ENCODE measurements around the gene SGPL1.
A peak's percentile ranks its signal among the peaks of the same experiment; 100 is the strongest.

Gene SGPL1

GRCh38 chr10:70809011-70809611 is 6.6 kb upstream of the SGPL1 start:
- in situ Hi-C loops (cut with HindIII; ENCODE audit: low pct_unique_long_range_greater_than_20kb, low sequenced_read_pairs), result no loop called here
- TF ChIP-seq JUND (IDR thresholded peaks at IDR 0.05; ENCODE audit: low read depth), result no peak
- no peak for DNase-seq (ENCODE audit: low read depth in 1 of 2, low spot score in 1 of 2)

- DNase-seq (ENCODE audit: low read depth in 1 of 2, low spot score in 1 of 2), result no peak
- in situ Hi-C loops (cut with HindIII; ENCODE audit: low pct_unique_long_range_greater_than_20kb, low sequenced_read_pairs), result no loop called here
- TF ChIP-seq JUND (IDR thresholded peaks at IDR 0.05; ENCODE audit: low read depth), result no peak
Measured at GRCh38 chr10:70809726-70810125, 6.0 kb upstream of the SGPL1 start.

- no peak for TF ChIP-seq JUND (IDR thresholded peaks at IDR 0.05; ENCODE audit: low read depth)
- in situ Hi-C loops (cut with HindIII; ENCODE audit: low pct_unique_long_range_greater_than_20kb, low sequenced_read_pairs), result no loop called here
- DNase-seq (ENCODE audit: low read depth in 1 of 2, low spot score in 1 of 2), result no peak
Measured at GRCh38 chr10:70810967-70811366, 4.8 kb upstream of the SGPL1 start.

GRCh38 chr10:70811881-70812280 is 3.9 kb upstream of the SGPL1 start:
- DNase-seq (ENCODE audit: low read depth in 1 of 2, low spot score in 1 of 2), result no peak
- in situ Hi-C loops (cut with HindIII; ENCODE audit: low pct_unique_long_range_greater_than_20kb, low sequenced_read_pairs), result no loop called here
- no peak for TF ChIP-seq JUND (IDR thresholded peaks at IDR 0.05; ENCODE audit: low read depth)

- no peak for TF ChIP-seq JUND (IDR thresholded peaks at IDR 0.05; ENCODE audit: low read depth)
- in situ Hi-C loops (cut with HindIII; ENCODE audit: low pct_unique_long_range_greater_than_20kb, low sequenced_read_pairs), result no loop called here
- no peak for DNase-seq (ENCODE audit: low read depth in 1 of 2, low spot score in 1 of 2)
Measured at GRCh38 chr10:70812814-70813213, 2.9 kb upstream of the SGPL1 start.

- TF ChIP-seq JUND (IDR thresholded peaks at IDR 0.05; ENCODE audit: low read depth), result no peak
- in situ Hi-C loops (cut with HindIII; ENCODE audit: low pct_unique_long_range_greater_than_20kb, low sequenced_read_pairs), result no loop called here
- DNase-seq (ENCODE audit: low read depth in 1 of 2, low spot score in 1 of 2), result no peak
Measured at GRCh38 chr10:70814126-70814525, 1.6 kb upstream of the SGPL1 start.

- TF ChIP-seq JUND (IDR thresholded peaks at IDR 0.05; ENCODE audit: low read depth), result no peak
- DNase-seq (ENCODE audit: low read depth in 1 of 2, low spot score in 1 of 2), result peak; percentile 70 to 92
- in situ Hi-C loops (cut with HindIII; ENCODE audit: low pct_unique_long_range_greater_than_20kb, low sequenced_read_pairs), result no loop called here
Measured at GRCh38 chr10:70816220-70816894, 609 bp downstream of the SGPL1 start.

- TF ChIP-seq JUND (IDR thresholded peaks at IDR 0.05; ENCODE audit: low read depth), result no peak
- in situ Hi-C loops (cut with HindIII; ENCODE audit: low pct_unique_long_range_greater_than_20kb, low sequenced_read_pairs), result no loop called here
- DNase-seq (ENCODE audit: low read depth in 1 of 2, low spot score in 1 of 2), result peak in 1 of 2 experiments; percentile 25
Measured at GRCh38 chr10:70820976-70821750, 5.4 kb downstream of the SGPL1 start.

- in situ Hi-C loops (cut with HindIII; ENCODE audit: low pct_unique_long_range_greater_than_20kb, low sequenced_read_pairs), result no loop called here
- DNase-seq (ENCODE audit: low read depth in 1 of 2, low spot score in 1 of 2), result no peak
- TF ChIP-seq JUND (IDR thresholded peaks at IDR 0.05; ENCODE audit: low read depth), result no peak
Measured at GRCh38 chr10:70822076-70822820, 6.5 kb downstream of the SGPL1 start.

- no peak for DNase-seq (ENCODE audit: low read depth in 1 of 2, low spot score in 1 of 2)
Measured at GRCh38 chr10:70827086-70827757, 11.5 kb downstream of the SGPL1 start.

GRCh38 chr10:70828923-70829322 is 13.2 kb downstream of the SGPL1 start:
- no peak for TF ChIP-seq JUND (IDR thresholded peaks at IDR 0.05; ENCODE audit: low read depth)
- in situ Hi-C loops (cut with HindIII; ENCODE audit: low pct_unique_long_range_greater_than_20kb, low sequenced_read_pairs), result no loop called here
- DNase-seq (ENCODE audit: low read depth in 1 of 2, low spot score in 1 of 2), result peak in 1 of 2 experiments; percentile 22

More at GRCh38 chr10:70827086-70827757, 11.5 kb downstream of the SGPL1 start:
- no peak for TF ChIP-seq JUND (IDR thresholded peaks at IDR 0.05; ENCODE audit: low read depth)
- in situ Hi-C loops (cut with HindIII; ENCODE audit: low pct_unique_long_range_greater_than_20kb, low sequenced_read_pairs), result no loop called here

GRCh38 chr10:70829543-70829942 is 13.8 kb downstream of the SGPL1 start:
- no peak for TF ChIP-seq JUND (IDR thresholded peaks at IDR 0.05; ENCODE audit: low read depth)
- in situ Hi-C loops (cut with HindIII; ENCODE audit: low pct_unique_long_range_greater_than_20kb, low sequenced_read_pairs), result no loop called here
- no peak for DNase-seq (ENCODE audit: low read depth in 1 of 2, low spot score in 1 of 2)

Data from T47D (cell line).